PFSK-1 (cell line): Measurements from ENCODE around the gene OR10H2.

Experiments used
- FOXP2 ChIP-seq: optimal IDR thresholded peaks from 2 replicates; pipeline ENCODE3; 2011; ENCODE audit warnings: borderline replicate concordance, control low read depth, inconsistent platforms; ENCODE audit not compliant: insufficient read depth; ENCODE audit errors: extremely low read length, extremely low read depth
- POLR2AphosphoS5 ChIP-seq: IDR thresholded peaks from 2 replicates; pipeline ENCODE4 v1.6.1; 2012; ENCODE audit warnings: low read depth, mild to moderate bottlenecking, control low read depth, low read length, moderate library complexity
- SIN3A ChIP-seq: IDR thresholded peaks from 2 replicates; pipeline ENCODE4 v1.6.1; 2012; ENCODE audit warnings: mild to moderate bottlenecking, low read length, moderate library complexity, borderline replicate concordance; ENCODE audit not compliant: insufficient read depth
- TAF1 ChIP-seq: IDR thresholded peaks from 2 replicates; pipeline ENCODE4 v1.6.1; 2012; ENCODE audit warnings: low read length, control low read depth, borderline replicate concordance; ENCODE audit not compliant: insufficient read depth
- TF ChIP-seq, protein P1 (sequence below), 2 experiments: IDR thresholded peaks; 2 replicates each; pipeline versions ENCODE4 v1.6.1 to v1.8.0; 2011 to 2012; ENCODE audit warnings: low read depth in 2 of 2, low read length in 2 of 2, control low read depth in 1 of 2, inconsistent platforms in 1 of 2, mild to moderate bottlenecking in 1 of 2, moderate library complexity in 1 of 2; ENCODE audit not compliant: insufficient read depth in 1 of 2

OR10H2 gene

DNA sequence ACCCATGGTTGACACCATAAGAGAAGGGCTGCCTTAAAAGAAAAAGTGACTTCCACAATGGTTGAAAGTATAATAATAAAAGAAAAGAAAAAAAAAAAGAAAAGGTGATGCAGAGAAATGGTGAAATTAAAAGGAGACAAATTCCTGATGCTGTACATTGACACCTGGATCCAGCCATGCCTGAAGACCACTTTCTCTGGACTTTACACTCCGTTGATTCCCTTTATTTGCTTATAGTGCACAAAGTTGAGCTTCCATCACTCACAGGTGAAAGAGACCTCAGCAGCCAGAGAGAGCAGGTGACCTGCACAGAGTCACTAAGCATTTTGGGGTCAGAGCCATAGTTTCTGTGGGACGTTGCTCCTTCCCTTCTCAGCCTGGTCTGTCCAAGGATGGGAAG lies 47.4 kb downstream of the OR10H2 start:
- TF ChIP-seq TAF1 (no peak), FOXP2 (no peak), SIN3A (no peak), POLR2AphosphoS5 (no peak)
- TF ChIP-seq, protein P1, sequence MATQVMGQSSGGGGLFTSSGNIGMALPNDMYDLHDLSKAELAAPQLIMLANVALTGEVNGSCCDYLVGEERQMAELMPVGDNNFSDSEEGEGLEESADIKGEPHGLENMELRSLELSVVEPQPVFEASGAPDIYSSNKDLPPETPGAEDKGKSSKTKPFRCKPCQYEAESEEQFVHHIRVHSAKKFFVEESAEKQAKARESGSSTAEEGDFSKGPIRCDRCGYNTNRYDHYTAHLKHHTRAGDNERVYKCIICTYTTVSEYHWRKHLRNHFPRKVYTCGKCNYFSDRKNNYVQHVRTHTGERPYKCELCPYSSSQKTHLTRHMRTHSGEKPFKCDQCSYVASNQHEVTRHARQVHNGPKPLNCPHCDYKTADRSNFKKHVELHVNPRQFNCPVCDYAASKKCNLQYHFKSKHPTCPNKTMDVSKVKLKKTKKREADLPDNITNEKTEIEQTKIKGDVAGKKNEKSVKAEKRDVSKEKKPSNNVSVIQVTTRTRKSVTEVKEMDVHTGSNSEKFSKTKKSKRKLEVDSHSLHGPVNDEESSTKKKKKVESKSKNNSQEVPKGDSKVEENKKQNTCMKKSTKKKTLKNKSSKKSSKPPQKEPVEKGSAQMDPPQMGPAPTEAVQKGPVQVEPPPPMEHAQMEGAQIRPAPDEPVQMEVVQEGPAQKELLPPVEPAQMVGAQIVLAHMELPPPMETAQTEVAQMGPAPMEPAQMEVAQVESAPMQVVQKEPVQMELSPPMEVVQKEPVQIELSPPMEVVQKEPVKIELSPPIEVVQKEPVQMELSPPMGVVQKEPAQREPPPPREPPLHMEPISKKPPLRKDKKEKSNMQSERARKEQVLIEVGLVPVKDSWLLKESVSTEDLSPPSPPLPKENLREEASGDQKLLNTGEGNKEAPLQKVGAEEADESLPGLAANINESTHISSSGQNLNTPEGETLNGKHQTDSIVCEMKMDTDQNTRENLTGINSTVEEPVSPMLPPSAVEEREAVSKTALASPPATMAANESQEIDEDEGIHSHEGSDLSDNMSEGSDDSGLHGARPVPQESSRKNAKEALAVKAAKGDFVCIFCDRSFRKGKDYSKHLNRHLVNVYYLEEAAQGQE (IDR thresholded peaks at IDR 0.05; ENCODE audit: insufficient read depth in 1 of 2, low read depth in 2 of 2, low read length in 2 of 2), result no peak

DNA sequence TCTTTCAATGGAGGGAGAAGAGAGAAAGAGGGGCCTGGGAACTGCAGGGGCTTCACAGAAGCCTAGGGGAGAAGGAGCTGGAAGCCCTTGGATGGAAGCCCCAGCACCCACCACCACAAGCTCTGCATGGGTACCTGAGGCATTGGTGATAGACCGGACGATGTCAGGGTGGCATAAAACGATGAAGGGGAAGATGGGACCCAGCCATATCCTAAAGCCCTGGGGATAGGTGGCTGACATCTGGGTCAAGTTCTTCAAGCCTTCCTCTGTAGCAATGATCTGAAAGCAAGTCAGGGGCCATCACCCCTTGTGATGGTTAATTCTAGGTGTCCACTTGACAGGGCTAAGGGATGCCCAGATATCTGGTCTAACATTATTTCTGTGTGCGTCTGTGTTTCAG lies 48.4 kb downstream of the OR10H2 start:
- TF ChIP-seq TAF1 (no peak), POLR2AphosphoS5 (no peak), SIN3A (no peak), FOXP2 (no peak)
- TF ChIP-seq, protein P1 (IDR thresholded peaks at IDR 0.05; ENCODE audit: insufficient read depth in 1 of 2, low read depth in 2 of 2, low read length in 2 of 2), result no peak

DNA sequence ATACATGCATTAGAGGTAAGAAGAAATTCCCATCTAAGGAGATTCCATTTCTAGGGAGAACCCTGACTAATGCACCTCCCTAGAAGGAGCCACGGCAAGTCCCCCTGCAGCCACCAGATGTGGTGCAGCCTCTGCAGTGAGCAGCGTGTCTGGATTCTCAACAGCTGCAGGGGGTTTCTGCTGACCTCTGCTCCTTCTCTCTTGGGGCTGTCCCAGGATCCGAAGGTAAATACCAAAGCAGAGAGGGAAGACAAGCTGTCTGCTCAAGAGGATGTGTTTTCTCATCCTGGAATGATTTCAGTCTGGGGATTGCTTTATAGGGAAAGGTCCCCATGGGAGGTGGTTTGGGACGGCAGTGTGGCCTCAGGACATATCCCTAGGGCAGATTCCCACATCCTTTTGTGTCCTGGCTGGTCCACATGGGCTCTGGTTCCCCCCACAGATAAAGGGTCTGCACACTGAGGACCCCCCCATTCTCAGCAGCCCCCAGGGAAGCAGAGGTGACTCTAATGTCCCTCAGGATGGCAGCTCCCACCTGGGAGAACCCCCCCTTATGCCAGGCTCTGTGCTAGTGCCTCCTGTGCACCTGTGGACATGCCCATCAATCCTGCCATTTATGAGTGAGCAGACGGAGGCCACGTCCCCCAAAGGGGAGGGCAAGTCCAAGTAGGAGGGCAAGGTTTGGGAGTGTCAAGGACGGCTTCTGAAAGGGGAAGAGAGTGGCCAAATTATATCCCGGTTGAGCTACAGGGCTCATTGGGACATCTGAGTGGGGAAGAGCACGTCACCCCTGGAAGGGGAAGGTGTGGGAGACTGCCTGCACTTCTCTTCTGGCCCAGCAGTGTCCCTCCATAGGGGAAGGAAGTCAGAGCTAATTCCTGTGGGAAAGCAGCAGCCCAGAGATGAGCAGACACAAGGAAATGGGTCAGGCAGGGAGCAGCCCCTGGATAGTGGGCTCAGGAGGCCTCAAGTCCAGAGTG lies 49.5 kb downstream of the OR10H2 start:
- TF ChIP-seq POLR2AphosphoS5 (no peak), SIN3A (no peak), FOXP2 (no peak), TAF1 (no peak)
- TF ChIP-seq, protein P1 (IDR thresholded peaks at IDR 0.05; ENCODE audit: insufficient read depth in 1 of 2, low read depth in 2 of 2, low read length in 2 of 2), result no peak
